Measurements from ENCODE around the gene SHISA4.
"Not testable (repeated sequence)": the region's sequence is repeated elsewhere in the genome, so short reads cannot be mapped to it uniquely, and the experiment has no call there.

SHISA4 gene, protein sequence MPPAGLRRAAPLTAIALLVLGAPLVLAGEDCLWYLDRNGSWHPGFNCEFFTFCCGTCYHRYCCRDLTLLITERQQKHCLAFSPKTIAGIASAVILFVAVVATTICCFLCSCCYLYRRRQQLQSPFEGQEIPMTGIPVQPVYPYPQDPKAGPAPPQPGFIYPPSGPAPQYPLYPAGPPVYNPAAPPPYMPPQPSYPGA

DNA sequence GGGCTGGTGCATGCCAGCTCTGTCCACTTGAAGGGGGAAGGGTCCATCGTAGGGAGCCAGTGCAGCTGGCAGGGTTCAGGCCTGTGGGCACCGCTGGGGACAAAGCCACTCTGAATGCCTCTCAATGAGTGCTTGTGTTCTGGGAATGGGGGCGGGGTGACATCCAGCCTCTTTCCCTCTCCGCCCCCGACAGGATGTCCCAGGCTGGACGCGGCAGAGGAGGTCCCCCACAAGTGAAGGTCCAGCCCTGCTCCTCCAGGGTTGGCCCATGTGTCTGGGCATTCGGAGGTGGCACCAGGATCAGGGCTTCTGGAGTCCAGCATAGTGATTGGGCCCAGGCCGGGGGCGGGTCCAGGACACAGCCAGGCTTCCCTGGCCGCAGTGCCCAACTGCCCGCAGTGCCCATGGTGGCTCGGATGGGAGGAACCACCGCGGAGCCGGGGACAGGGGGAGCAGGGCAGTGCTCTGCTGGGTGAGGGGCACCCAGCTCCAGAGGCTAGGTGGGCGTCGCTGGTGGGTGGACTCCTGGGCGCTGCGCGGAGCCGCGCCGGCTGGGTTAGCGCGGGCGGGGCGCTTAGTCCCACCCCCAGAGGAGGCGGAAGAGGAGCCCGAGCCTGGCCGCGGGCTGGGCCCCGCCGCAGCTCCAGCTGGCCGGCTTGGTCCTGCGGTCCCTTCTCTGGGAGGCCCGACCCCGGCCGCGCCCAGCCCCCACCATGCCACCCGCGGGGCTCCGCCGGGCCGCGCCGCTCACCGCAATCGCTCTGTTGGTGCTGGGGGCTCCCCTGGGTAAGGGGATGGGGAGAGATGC is at the start of gene SHISA4:
Gene SHISA4, plus strand, starts transcription at position 617 of the 808 bp plus-strand sequence. Its CDS starts 97 bp downstream, at position 714.
- no peak for DNase-seq (ENCODE audit: low read depth, low spot score)
- H3K27me3 ChIP-seq (ENCODE audit: insufficient read depth, insufficient read length) = peaks cover 28% of the 10 kb centered on the region
- H3K4me3 ChIP-seq (ENCODE audit: insufficient read length, low read depth) = peak within 1 kb of the TSS; percentile 54
- TF ChIP-seq SUZ12 (IDR thresholded peaks at IDR 0.05; ENCODE audit: extremely low read depth, insufficient read depth, insufficient read length) = no peak
- TF ChIP-seq YY1 (IDR thresholded peaks at IDR 0.05; ENCODE audit: insufficient read depth, insufficient read length) = no peak
- no peak for TF ChIP-seq ZNF274 (IDR thresholded peaks at IDR 0.05; ENCODE audit: low read depth, low read length)
- H3K9me3 ChIP-seq (ENCODE audit: insufficient read depth, low read length) = no peaks in the 10 kb centered on the region
- H3K9ac ChIP-seq (ENCODE audit: insufficient read length, low read depth) = peak within 1 kb of the TSS; percentile 80
- H3K36me3 ChIP-seq (ENCODE audit: insufficient read depth, insufficient read length, low read length) = peaks cover 10% of the 10 kb centered on the region
- H3K4me1 ChIP-seq (ENCODE audit: insufficient read depth, insufficient read length) = peaks cover 30% of the 10 kb centered on the region

DNA sequence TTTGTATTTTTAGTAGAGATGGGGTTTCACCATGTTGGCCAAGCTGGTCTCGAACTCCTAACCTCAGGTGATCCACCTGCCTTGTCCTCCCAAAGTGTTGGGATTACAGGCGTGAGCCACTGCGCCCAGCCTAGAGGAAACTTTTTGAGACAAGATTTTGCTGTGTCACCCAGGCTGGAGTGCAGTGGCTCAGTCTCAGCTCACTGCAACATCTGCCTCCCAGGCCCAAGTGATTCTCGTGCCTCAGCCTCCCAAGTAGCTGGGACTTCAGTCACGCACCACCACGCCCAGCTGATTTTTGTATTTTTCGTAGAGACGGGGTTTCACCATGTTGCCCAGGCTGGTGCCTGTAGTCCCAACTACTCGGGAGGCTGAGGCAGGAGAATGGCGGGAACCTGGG is 49.6 kb upstream of the SHISA4 start:
- peaks cover 42% of the 10 kb centered on the region for H3K36me3 ChIP-seq (ENCODE audit: insufficient read depth, insufficient read length, low read length)
- not testable (repeated sequence) for H3K9me3 ChIP-seq (ENCODE audit: insufficient read depth, low read length); H3K9ac ChIP-seq (ENCODE audit: insufficient read length, low read depth); DNase-seq (ENCODE audit: low read depth, low spot score); H3K4me3 ChIP-seq (ENCODE audit: insufficient read length, low read depth); H3K4me1 ChIP-seq (ENCODE audit: insufficient read depth, insufficient read length); H3K27me3 ChIP-seq (ENCODE audit: insufficient read depth, insufficient read length)

DNA sequence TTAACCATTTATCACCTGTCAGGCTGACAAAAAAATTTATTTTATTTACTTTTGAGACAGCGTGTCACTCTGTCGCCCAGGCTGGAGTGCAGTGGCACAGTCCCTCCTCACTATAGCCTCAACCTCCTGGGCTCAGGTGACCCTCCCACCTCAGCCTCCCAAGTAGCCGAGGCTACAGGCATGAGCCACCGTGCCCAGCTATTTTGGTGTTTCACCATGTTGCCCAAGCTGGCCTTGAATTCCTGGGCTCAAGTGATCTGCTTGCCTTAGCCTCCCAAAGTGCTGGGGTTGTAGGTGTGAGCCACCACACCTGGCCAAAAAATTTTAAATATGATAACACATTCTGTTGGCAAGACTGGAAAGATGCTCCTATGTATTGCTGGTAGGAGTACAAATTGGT is 48.6 kb upstream of the SHISA4 start:
- H3K27me3 ChIP-seq (ENCODE audit: insufficient read depth, insufficient read length) = no peaks in the 10 kb centered on the region
- no peak overlapping the region for H3K4me3 ChIP-seq (ENCODE audit: insufficient read length, low read depth)
- TF ChIP-seq ZNF274 (IDR thresholded peaks at IDR 0.05; ENCODE audit: low read depth, low read length) = no peak
- TF ChIP-seq YY1 (IDR thresholded peaks at IDR 0.05; ENCODE audit: insufficient read depth, insufficient read length) = no peak
- no peak for TF ChIP-seq SUZ12 (IDR thresholded peaks at IDR 0.05; ENCODE audit: extremely low read depth, insufficient read depth, insufficient read length)
- peaks cover 4% of the 10 kb centered on the region for H3K4me1 ChIP-seq (ENCODE audit: insufficient read depth, insufficient read length)
- H3K9ac ChIP-seq (ENCODE audit: insufficient read length, low read depth) = no peak overlapping the region
- no peaks in the 10 kb centered on the region for H3K9me3 ChIP-seq (ENCODE audit: insufficient read depth, low read length)
- peaks cover 33% of the 10 kb centered on the region for H3K36me3 ChIP-seq (ENCODE audit: insufficient read depth, insufficient read length, low read length)
- no peak for DNase-seq (ENCODE audit: low read depth, low spot score)

DNA sequence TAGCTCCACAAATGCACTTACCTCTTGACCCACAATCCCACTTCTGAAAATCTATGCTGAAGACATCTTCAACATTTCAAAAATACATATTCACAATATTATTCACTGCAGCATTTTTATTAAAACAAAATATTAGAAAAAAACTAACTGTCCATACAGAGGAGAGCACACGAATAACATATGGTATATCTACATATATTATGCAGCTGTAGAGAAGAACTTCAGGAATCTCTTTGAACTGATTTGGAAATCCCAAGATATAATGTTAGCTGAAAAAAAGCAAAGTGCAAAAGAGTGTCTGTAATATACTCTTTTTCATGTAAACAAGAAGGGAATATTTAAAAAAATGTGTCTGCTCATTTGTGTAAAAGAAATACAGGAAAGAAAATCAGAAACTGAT is 48.2 kb upstream of the SHISA4 start:
- no peak for TF ChIP-seq YY1 (IDR thresholded peaks at IDR 0.05; ENCODE audit: insufficient read depth, insufficient read length)
- no peak for TF ChIP-seq SUZ12 (IDR thresholded peaks at IDR 0.05; ENCODE audit: extremely low read depth, insufficient read depth, insufficient read length)
- no peak for TF ChIP-seq ZNF274 (IDR thresholded peaks at IDR 0.05; ENCODE audit: low read depth, low read length)
- H3K4me1 ChIP-seq (ENCODE audit: insufficient read depth, insufficient read length) = peaks cover 4% of the 10 kb centered on the region
- H3K9me3 ChIP-seq (ENCODE audit: insufficient read depth, low read length) = no peaks in the 10 kb centered on the region

DNA sequence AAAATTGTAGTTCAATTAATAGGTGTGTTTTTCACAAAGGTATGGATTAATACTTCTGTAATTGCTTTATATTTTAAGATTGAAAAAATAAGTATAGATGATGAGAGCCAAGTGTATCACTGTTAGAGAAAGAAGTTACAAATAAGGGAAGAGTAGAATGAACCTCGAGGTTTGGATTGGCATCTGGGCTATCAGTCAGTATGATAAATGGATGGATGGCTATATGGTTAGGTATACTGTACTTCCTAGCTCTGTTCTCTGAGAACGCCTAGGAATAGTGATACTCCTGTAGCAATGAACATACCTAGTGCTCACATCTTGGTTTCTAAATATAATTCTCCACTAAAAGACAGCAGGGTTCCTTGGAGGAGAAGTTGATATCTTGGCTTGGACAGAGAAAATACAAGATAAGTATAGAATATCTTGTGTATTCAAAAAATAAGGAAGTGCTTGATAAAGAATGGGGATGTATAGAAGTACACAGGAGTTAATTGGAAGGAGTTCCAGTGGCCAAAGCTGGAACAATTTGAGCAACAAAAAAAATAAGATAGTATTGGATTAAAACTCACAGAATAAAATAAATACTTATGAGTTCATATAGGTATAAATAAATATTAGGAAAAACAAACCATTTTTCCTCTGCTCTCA is 47.3 kb upstream of the SHISA4 start:
- TF ChIP-seq YY1 (IDR thresholded peaks at IDR 0.05; ENCODE audit: insufficient read depth, insufficient read length) (no peak), SUZ12 (IDR thresholded peaks at IDR 0.05; ENCODE audit: extremely low read depth, insufficient read depth, insufficient read length) (no peak), ZNF274 (IDR thresholded peaks at IDR 0.05; ENCODE audit: low read depth, low read length) (no peak)
- DNase-seq (ENCODE audit: low read depth, low spot score) = no peak

More for the DNA sequence above, 48.2 kb upstream of the SHISA4 start:
- Histone ChIP-seq H3K27me3 (ENCODE audit: insufficient read depth, insufficient read length) (no peaks in the 10 kb centered on the region), H3K4me3 (ENCODE audit: insufficient read length, low read depth) (no peak overlapping the region), H3K36me3 (ENCODE audit: insufficient read depth, insufficient read length, low read length) (peaks cover 29% of the 10 kb centered on the region), H3K9ac (ENCODE audit: insufficient read length, low read depth) (no peak overlapping the region)
- no peak for DNase-seq (ENCODE audit: low read depth, low spot score)

DNA sequence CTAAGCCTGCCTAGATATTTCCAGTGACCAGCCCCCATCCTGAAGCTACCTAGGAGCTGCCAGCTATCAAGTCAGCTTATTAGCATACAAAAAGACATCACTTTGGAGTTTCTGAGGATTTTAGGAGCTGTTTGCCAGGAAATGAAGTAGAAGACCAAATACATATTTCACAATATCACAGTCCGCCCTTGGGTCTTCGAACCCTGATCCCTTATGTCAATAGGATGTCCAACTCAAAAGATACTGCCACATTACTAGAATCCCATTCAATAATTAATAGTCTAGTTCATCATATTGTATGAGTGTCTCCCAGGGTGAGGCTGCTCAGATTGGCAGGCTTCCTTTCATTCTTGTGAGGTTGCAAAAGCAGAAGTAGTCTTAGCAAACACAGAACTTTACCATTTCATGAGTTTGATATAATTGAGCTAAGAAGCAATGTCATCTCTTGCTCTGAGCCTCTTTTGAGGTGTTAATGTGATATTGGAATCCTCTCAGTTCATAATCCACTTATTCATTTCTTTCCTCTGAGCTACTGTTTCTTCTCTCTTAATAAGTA is 46.1 kb upstream of the SHISA4 start:
- DNase-seq (ENCODE audit: low read depth, low spot score) = no peak
- TF ChIP-seq ZNF274 (IDR thresholded peaks at IDR 0.05; ENCODE audit: low read depth, low read length) = no peak
- no peak for TF ChIP-seq YY1 (IDR thresholded peaks at IDR 0.05; ENCODE audit: insufficient read depth, insufficient read length)
- TF ChIP-seq SUZ12 (IDR thresholded peaks at IDR 0.05; ENCODE audit: extremely low read depth, insufficient read depth, insufficient read length) = no peak
- no peak overlapping the region for H3K4me3 ChIP-seq (ENCODE audit: insufficient read length, low read depth)

More for the DNA sequence above, 47.3 kb upstream of the SHISA4 start:
- H3K27me3 ChIP-seq (ENCODE audit: insufficient read depth, insufficient read length) = no peaks in the 10 kb centered on the region
- peaks cover 4% of the 10 kb centered on the region for H3K4me1 ChIP-seq (ENCODE audit: insufficient read depth, insufficient read length)
- peaks cover 23% of the 10 kb centered on the region for H3K36me3 ChIP-seq (ENCODE audit: insufficient read depth, insufficient read length, low read length)
- no peak overlapping the region for H3K4me3 ChIP-seq (ENCODE audit: insufficient read length, low read depth)
- H3K9ac ChIP-seq (ENCODE audit: insufficient read length, low read depth) = no peak overlapping the region
- no peaks in the 10 kb centered on the region for H3K9me3 ChIP-seq (ENCODE audit: insufficient read depth, low read length)

More for the DNA sequence above, 46.1 kb upstream of the SHISA4 start:
- Histone ChIP-seq H3K9ac (ENCODE audit: insufficient read length, low read depth) (no peak overlapping the region), H3K27me3 (ENCODE audit: insufficient read depth, insufficient read length) (no peaks in the 10 kb centered on the region), H3K4me1 (ENCODE audit: insufficient read depth, insufficient read length) (peaks cover 4% of the 10 kb centered on the region), H3K9me3 (ENCODE audit: insufficient read depth, low read length) (no peaks in the 10 kb centered on the region), H3K36me3 (ENCODE audit: insufficient read depth, insufficient read length, low read length) (peaks cover 23% of the 10 kb centered on the region)

Data from NT2/D1 (cell line).